Measurements from ENCODE around the gene GPR35. TPM values are rescaled to one million over a fixed set of nuclear protein-coding genes. Genes with fewer than 3 reads are reported as not detected.
A peak's percentile ranks its signal among the peaks of the same experiment; 100 is the strongest.

The GPR35 gene
- total and polyA plus RNA-seq, 5 donors = 0.53 to 1.4 (median 0.84) TPM

DNA sequence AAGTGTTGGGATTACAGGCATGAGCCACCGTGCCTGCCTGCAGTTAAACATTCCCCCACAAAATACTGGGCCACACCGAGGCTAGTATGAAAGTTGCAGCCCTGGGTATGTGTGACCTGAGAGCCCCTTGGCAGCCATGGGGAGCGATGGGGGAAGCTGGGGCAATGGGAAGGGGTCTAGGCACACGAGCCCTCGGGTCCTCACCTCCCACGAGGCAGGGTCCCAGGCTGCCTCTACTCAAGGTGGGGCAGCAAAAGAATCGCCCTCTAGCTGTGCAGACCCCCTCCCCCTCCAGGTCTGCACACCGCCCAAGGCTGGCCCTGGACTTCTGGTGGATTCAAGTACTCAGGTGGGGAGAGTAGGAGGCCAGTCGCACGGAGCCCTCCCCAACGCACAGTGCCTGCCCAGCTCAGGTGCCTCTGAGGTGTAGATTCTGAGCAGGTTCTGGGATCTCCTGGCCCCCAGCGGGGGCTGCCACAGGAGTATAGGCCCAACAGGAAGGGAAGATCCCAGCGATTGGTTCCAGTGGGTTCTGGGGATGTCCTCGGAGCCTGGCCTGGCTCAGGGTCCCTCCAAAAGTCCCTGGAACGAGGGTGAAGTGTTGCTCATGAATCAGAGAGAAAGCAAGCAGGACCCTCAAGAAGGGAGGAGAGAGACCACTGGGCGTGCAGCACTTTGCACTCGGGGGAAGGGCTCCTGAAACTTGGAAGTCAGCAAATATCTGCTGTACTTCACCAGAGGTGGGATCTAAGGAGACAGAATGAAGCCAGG, 2.6 kb downstream of the GPR35 start:
- Histone ChIP-seq H3K27ac (ENCODE audit: low read length) (no peak overlapping the region), H3K4me1 (ENCODE audit: control insufficient read depth, insufficient read depth, low read length) (no peaks in the 10 kb centered on the region), H3K9me3 (ENCODE audit: control insufficient read depth, low read length) (no peaks in the 10 kb centered on the region), H3K27me3 (ENCODE audit: control insufficient read depth, insufficient read depth) (no peaks in the 10 kb centered on the region), H3K4me3 (ENCODE audit: low read length) (no peak overlapping the region)
- intact Hi-C loops (cut with DNase I) = no loop called here
- WGBS = 90% methylated on average over 17 of the region's 17 CpGs
- DNase-seq = peak in 1 of 3 donors; percentile 36
- ATAC-seq = no peak

DNA sequence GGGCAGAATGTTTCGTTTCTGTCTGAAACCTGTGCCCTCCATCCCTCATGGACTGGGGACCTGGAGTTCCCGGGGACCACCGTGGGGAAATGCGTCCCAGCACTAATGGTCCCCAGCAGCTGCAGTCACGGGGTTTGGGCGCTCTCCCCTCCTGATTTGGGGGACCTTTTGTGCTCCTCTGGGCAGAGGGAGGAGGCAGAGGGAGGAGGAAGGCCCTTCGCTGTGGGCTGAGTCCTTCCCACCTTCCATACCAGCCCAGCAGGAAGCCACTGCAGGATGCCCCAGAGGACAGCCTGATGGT, 3.2 kb downstream of the GPR35 start:
- no peak for ATAC-seq
- Histone ChIP-seq H3K4me1 (ENCODE audit: control insufficient read depth, insufficient read depth, low read length) (no peaks in the 10 kb centered on the region), H3K4me3 (ENCODE audit: low read length) (no peak overlapping the region), H3K27ac (ENCODE audit: low read length) (no peak overlapping the region), H3K9me3 (ENCODE audit: control insufficient read depth, low read length) (no peaks in the 10 kb centered on the region), H3K27me3 (ENCODE audit: control insufficient read depth, insufficient read depth) (no peaks in the 10 kb centered on the region)
- intact Hi-C loops (cut with DNase I) = no loop called here
- 88% methylated on average over 7 of the region's 7 CpGs for whole genome bisulfite sequencing
- DNase-seq = no peak

DNA sequence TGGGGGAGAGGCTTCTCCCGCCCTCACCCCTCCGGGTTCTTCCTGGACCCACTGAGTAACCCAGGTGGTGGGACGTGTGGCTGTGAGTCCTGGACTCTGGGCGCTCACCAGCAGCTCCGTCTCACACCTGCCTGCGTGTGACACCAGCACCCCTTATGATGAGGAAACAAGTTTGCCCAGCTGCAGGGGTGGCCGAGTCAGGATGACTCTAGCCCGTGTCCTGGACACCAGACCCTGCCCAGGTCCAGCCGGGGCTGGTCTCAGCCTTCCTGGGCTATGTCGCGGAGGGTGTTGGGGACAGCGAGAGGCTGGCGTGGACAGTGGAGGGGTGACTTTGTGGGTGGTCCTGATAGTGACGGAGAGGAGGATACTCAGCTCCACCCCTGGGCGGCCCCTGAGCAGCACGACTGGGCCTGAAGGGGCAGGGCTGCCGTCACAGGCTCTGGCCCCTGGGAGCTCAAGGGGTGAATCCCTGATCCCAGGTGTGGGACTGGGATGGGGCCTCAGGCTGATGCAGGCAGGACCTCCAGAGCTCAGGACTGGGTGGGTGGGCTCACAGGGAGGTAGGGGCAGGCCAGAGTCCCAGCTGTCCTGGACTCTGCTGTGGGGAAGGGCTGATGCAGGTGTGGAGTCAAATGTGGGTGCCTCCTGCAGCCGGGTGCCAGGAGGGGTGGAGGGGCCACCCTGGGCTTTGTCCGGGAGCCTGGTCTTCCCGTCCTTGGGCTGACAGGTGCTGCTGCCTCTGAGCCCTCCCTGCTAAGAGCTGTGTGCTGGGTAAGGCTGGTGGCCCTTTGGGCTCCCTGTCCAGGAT, 3.7 kb downstream of the GPR35 start:
- H3K27ac ChIP-seq (ENCODE audit: low read length) = no peak overlapping the region
- H3K27me3 ChIP-seq (ENCODE audit: control insufficient read depth, insufficient read depth) = no peaks in the 10 kb centered on the region
- no peak overlapping the region for H3K4me3 ChIP-seq (ENCODE audit: low read length)
- DNase-seq (peak in 1 of 3 donors; percentile 28), ATAC-seq (no peak)
- H3K9me3 ChIP-seq (ENCODE audit: control insufficient read depth, low read length) = no peaks in the 10 kb centered on the region
- no peaks in the 10 kb centered on the region for H3K4me1 ChIP-seq (ENCODE audit: control insufficient read depth, insufficient read depth, low read length)
- intact Hi-C loops (cut with DNase I) = no loop called here
- 58% methylated on average over 20 of the region's 20 CpGs for WGBS

DNA sequence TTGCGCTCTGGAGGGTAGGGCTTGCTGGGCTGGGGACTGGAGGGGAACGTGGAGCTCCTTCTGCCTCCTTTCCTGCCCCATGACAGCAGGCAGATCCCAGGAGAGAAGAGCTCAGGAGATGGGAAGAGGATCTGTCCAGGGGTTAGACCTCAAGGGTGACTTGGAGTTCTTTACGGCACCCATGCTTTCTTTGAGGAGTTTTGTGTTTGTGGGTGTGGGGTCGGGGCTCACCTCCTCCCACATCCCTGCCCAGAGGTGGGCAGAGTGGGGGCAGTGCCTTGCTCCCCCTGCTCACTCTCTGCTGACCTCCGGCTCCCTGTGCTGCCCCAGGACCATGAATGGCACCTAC, 4.3 kb downstream of the GPR35 start:
- no peak overlapping the region for H3K4me3 ChIP-seq (ENCODE audit: low read length)
- no peaks in the 10 kb centered on the region for H3K4me1 ChIP-seq (ENCODE audit: control insufficient read depth, insufficient read depth, low read length)
- 84% methylated on average over 5 of the region's 5 CpGs for WGBS
- DNase-seq (no peak), ATAC-seq (no peak)
- intact Hi-C loops (cut with DNase I) = no loop called here
- H3K27me3 ChIP-seq (ENCODE audit: control insufficient read depth, insufficient read depth) = no peaks in the 10 kb centered on the region
- no peaks in the 10 kb centered on the region for H3K9me3 ChIP-seq (ENCODE audit: control insufficient read depth, low read length)
- H3K27ac ChIP-seq (ENCODE audit: low read length) = no peak overlapping the region

DNA sequence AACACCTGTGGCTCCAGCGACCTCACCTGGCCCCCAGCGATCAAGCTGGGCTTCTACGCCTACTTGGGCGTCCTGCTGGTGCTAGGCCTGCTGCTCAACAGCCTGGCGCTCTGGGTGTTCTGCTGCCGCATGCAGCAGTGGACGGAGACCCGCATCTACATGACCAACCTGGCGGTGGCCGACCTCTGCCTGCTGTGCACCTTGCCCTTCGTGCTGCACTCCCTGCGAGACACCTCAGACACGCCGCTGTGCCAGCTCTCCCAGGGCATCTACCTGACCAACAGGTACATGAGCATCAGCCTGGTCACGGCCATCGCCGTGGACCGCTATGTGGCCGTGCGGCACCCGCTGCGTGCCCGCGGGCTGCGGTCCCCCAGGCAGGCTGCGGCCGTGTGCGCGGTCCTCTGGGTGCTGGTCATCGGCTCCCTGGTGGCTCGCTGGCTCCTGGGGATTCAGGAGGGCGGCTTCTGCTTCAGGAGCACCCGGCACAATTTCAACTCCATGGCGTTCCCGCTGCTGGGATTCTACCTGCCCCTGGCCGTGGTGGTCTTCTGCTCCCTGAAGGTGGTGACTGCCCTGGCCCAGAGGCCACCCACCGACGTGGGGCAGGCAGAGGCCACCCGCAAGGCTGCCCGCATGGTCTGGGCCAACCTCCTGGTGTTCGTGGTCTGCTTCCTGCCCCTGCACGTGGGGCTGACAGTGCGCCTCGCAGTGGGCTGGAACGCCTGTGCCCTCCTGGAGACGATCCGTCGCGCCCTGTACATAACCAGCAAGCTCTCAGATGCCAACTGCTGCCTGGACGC, 4.9 kb downstream of the GPR35 start:
- intact Hi-C loops (cut with DNase I) = no loop called here
- DNase-seq (peak in 1 of 3 donors; percentile 30), ATAC-seq (no peak)
- H3K4me1 ChIP-seq (ENCODE audit: control insufficient read depth, insufficient read depth, low read length) = no peaks in the 10 kb centered on the region
- no peak overlapping the region for H3K4me3 ChIP-seq (ENCODE audit: low read length)
- no peaks in the 10 kb centered on the region for H3K27me3 ChIP-seq (ENCODE audit: control insufficient read depth, insufficient read depth)
- H3K9me3 ChIP-seq (ENCODE audit: control insufficient read depth, low read length) = no peaks in the 10 kb centered on the region
- 93% methylated on average over 50 of the region's 50 CpGs for WGBS
- no peak overlapping the region for H3K27ac ChIP-seq (ENCODE audit: low read length)

DNA sequence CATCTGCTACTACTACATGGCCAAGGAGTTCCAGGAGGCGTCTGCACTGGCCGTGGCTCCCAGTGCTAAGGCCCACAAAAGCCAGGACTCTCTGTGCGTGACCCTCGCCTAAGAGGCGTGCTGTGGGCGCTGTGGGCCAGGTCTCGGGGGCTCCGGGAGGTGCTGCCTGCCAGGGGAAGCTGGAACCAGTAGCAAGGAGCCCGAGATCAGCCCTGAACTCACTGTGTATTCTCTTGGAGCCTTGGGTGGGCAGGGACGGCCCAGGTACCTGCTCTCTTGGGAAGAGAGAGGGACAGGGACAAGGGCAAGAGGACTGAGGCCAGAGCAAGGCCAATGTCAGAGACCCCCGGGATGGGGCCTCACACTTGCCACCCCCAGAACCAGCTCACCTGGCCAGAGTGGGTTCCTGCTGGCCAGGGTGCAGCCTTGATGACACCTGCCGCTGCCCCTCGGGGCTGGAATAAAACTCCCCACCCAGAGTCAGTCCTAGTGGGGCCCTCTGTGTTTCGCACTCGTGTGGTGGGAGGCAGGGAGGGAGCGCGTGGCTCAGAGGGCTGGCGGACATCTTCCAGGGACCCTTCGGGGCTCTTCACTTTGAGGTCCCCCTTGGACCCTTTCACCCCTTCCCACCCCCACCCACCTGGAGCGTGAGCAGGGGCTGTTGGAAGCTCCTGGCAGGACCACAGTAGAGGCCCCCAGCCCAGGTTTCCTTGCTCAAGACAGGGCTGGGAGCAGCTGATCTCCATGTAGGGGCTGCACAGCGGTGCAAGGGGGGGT, 5.7 kb downstream of the GPR35 start:
- intact Hi-C loops (cut with DNase I) = no loop called here
- ATAC-seq (no peak), DNase-seq (peak in 1 of 3 donors; percentile 37)
- Histone ChIP-seq H3K9me3 (ENCODE audit: control insufficient read depth, low read length) (no peaks in the 10 kb centered on the region), H3K4me1 (ENCODE audit: control insufficient read depth, insufficient read depth, low read length) (no peaks in the 10 kb centered on the region), H3K27ac (ENCODE audit: low read length) (no peak overlapping the region), H3K27me3 (ENCODE audit: control insufficient read depth, insufficient read depth) (no peaks in the 10 kb centered on the region), H3K4me3 (ENCODE audit: low read length) (no peak overlapping the region)
- WGBS = 93% methylated on average over 21 of the region's 21 CpGs

DNA sequence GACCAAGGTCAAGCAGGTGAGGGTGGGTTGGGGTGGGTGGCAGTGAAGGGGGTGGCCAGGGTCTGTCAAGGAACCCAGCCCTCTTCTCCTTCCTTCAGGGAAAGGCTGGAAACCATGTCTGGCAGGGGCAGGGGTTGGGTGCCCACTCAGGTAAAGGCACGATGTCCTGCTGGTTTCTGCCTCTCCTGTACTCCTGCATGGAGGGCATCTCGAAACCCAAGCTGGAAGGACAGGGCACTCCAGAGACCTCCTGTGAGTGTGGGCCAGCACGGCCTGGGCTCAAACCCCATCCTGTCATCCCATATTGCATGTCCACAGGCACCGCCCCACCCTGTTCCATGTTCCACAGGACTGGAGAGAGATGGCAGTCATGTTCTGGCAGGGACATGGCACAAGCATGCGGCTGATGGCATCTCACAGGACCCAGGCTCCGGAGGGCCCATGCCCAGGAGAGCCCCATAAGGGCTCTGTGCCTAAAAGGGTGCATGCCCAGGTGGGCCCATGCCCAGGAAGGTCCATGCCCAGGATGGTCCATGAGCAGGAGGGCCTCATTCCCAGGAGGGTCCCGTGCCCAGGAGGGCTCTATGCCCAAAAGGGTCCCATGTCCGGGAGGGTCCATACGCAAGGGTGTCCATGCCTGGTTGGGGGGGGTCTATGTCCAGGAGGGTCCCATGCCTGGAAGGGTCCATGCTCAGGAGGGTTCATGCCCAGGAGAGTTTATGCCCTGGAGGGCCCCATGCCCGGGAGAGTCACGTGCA, 6.4 kb downstream of the GPR35 start:
- peak in 1 of 2 donors; percentile 5 for ATAC-seq
- H3K4me3 ChIP-seq (ENCODE audit: low read length) = no peak overlapping the region
- intact Hi-C loops (cut with DNase I) = no loop called here
- no peaks in the 10 kb centered on the region for H3K4me1 ChIP-seq (ENCODE audit: control insufficient read depth, insufficient read depth, low read length)
- no peaks in the 10 kb centered on the region for H3K27me3 ChIP-seq (ENCODE audit: control insufficient read depth, insufficient read depth)
- no peaks in the 10 kb centered on the region for H3K9me3 ChIP-seq (ENCODE audit: control insufficient read depth, low read length)
- 83% methylated on average over 11 of the region's 11 CpGs for WGBS
- DNase-seq = peak in 1 of 3 donors; percentile 14
- no peak overlapping the region for H3K27ac ChIP-seq (ENCODE audit: low read length)

DNA sequence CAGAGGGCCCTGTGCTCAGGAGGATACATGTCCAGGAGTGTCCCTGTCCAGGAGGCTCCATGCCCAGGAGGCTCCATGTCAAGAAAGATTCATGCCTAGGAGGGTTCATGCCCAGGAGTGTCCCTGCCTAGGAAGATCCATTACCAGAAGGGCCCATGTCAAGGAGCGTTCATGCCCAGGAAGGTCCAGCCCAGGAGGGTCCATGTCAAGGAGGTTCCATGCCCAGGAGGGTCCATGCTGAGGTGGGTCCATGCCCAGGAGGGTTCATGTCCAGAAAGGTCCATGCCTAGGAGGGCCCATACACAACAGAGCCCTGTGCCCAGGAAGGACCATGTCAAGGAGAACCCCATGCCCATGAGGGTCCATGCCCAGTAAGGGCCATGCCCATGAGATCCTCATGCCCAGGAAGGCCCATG, 7.0 kb downstream of the GPR35 start:
- no peak overlapping the region for H3K27ac ChIP-seq (ENCODE audit: low read length)
- no peaks in the 10 kb centered on the region for H3K27me3 ChIP-seq (ENCODE audit: control insufficient read depth, insufficient read depth)
- DNase-seq (no peak), ATAC-seq (no peak)
- H3K9me3 ChIP-seq (ENCODE audit: control insufficient read depth, low read length) = no peaks in the 10 kb centered on the region
- H3K4me3 ChIP-seq (ENCODE audit: low read length) = no peak overlapping the region
- WGBS = 93% methylated on average over 1 of the region's 1 CpG
- intact Hi-C loops (cut with DNase I) = no loop called here
- H3K4me1 ChIP-seq (ENCODE audit: control insufficient read depth, insufficient read depth, low read length) = no peaks in the 10 kb centered on the region

DNA sequence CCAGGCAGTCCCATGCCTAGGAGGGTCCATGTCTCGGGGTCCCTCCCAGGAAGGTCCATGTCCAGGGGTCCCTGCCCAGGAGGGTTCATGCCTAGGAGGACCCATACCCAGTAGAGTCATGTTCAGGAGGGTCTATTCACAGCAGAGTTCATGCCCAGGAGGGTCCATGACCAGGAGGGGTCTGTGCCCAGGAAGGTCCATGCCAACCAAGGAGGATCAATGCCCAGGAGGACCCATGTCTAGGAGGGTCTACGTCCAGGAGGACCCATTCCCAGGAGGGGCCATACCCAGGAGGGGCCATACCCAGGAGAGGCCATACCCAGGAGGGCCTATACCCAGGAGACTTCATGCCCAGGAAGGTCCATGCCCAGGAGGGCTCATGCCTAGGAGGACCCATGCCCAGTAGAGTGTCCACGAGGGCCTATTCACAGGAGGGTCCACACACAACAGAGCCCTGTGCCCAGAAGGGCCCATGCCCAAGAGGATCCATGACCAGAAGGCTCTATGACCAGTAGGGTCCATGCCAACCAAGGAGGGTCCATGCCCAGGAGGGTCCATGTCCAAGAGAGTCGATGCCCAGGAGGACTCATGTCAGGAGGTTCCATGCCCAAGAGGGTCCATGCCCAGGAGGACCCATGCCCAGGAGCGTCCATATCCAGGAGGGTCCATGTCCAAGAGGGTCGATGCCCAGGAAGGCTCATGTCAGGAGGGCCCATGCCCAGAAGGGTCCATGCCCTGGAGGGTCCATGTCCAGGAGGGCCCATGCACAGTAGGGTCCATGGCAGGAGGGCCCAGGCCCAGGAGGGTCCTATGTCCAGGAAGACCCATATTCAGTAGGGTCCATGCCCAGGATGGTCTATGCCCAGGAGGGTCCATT, 10.1 kb downstream of the GPR35 start:
- H3K27me3 ChIP-seq (ENCODE audit: control insufficient read depth, insufficient read depth) = no peaks in the 10 kb centered on the region
- peak in 1 of 2 donors; percentile 8 for ATAC-seq
- H3K4me3 ChIP-seq (ENCODE audit: low read length) = no peak overlapping the region
- DNase-seq = no peak
- H3K4me1 ChIP-seq (ENCODE audit: control insufficient read depth, insufficient read depth, low read length) = no peaks in the 10 kb centered on the region
- WGBS = 76% methylated on average over 6 of the region's 6 CpGs
- H3K27ac ChIP-seq (ENCODE audit: low read length) = no peak overlapping the region
- intact Hi-C loops (cut with DNase I) = no loop called here
- H3K9me3 ChIP-seq (ENCODE audit: control insufficient read depth, low read length) = no peaks in the 10 kb centered on the region
